RWPE1 (cell line): ENCODE measurements around the gene HSD17B14.
"Not testable (repeated sequence)": the region's sequence is repeated elsewhere in the genome, so short reads cannot be mapped to it uniquely, and the experiment has no call there.

Experiments used
- CTCF ChIA-PET: fragments of 350-600 bp; sonication (Branson Sonifier 250); formaldehyde crosslinking; extraction: SDS; loops from one replicate; lab custom pipeline; 2021; lab: Yijun Ruan, JAX
- POLR2A ChIA-PET: fragments of 400-600 bp; formaldehyde crosslinking; extraction: SDS; loops from one replicate; lab custom pipeline; 2020; ENCODE audit warnings: antibody characterized with exemption; ENCODE audit not compliant: low non-redundant PET; lab: Yijun Ruan, JAX
- DNase-seq: peaks from one replicate; pipeline ENCODE4 v3.0.0; 2012; ENCODE audit warnings: low spot score
- H3K27ac ChIP-seq: fragments of 450-650 bp; 2 replicates; pipeline ENCODE4 v1.5.1; 2017
- CTCF ChIP-seq: fragments of 450-650 bp; conservative IDR thresholded peaks from 2 replicates; pipeline ENCODE4 v1.5.1; 2017; ENCODE audit warnings: low read depth, mild to moderate bottlenecking

The HSD17B14 gene

GRCh38 chr19:48872182-48872883 lies 36.0 kb upstream of the HSD17B14 start, which contains the start of gene PPP1R15A:
Gene PPP1R15A, plus strand, starts transcription at chr19:48872421. Its CDS starts 813 bp downstream, at chr19:48873234.
- CTCF ChIA-PET: interaction anchor here (0.5 to 1.0 kb wide), 4 partner anchors 29 to 800 kb away, joined by 3 to 4 read pairs (median 3); no protein-coding TSS in a partner anchor
- TF ChIP-seq CTCF: no peak
- POLR2A ChIA-PET: interaction anchor here (0.5 to 1.6 kb wide), 7 partner anchors 14 to 125 kb away, joined by 3 to 4 read pairs (median 3); partner anchors contain the start of genes DHDH and GYS1
- peak; percentile 97 for DNase-seq
- H3K27ac ChIP-seq: peak within 1 kb of the TSS; percentile 98

GRCh38 chr19:48871471-48872181 lies 35.3 kb upstream of the HSD17B14 start:
- CTCF ChIA-PET: interaction anchor here (0.5 to 0.6 kb wide), 3 partner anchors 28 to 801 kb away, joined by 3 to 4 read pairs (median 3); no protein-coding TSS in a partner anchor
- peak overlapping the region; percentile 98 for H3K27ac ChIP-seq
- POLR2A ChIA-PET: interaction anchor here (0.5 to 1.6 kb wide), 6 partner anchors 13 to 124 kb away, joined by 3 to 4 read pairs (median 3); partner anchors contain the start of gene DHDH

GRCh38 chr19:48870048-48870447 lies 33.8 kb upstream of the HSD17B14 start:
- ChIA-PET POLR2A (interaction anchor here (0.6 to 0.7 kb wide), 2 partner anchors 8 to 74 kb away, joined by 4 read pairs; no protein-coding TSS in a partner anchor), CTCF (interaction anchor here (0.6 kb wide), 1 partner anchor 73 kb away, joined by 3 read pairs; no protein-coding TSS in a partner anchor)
- TF ChIP-seq CTCF: no peak
- DNase-seq: no peak
- H3K27ac ChIP-seq: peak overlapping the region; percentile 98

More at GRCh38 chr19:48871471-48872181, 35.3 kb upstream of the HSD17B14 start:
- not testable (repeated sequence) for DNase-seq

- ChIA-PET CTCF (interaction anchor here (1.0 kb wide), 1 partner anchor 26 kb away, joined by 3 read pairs; no protein-coding TSS in a partner anchor), POLR2A (interaction anchor here (0.6 kb wide), 1 partner anchor 11 kb away, joined by 3 read pairs; no protein-coding TSS in a partner anchor)
- no peak for TF ChIP-seq CTCF
- DNase-seq: no peak
- H3K27ac ChIP-seq: peak within 1 kb of the TSS; percentile 98
Measured at GRCh38 chr19:48868114-48868886, 32.0 kb upstream of the HSD17B14 start, which contains the start of gene PLEKHA4. Gene PLEKHA4, minus strand, starts transcription at chr19:48868617. Its CDS starts 997 bp downstream, at chr19:48867620.

- H3K27ac ChIP-seq: peak overlapping the region; percentile 98
Measured at GRCh38 chr19:48867746-48868113, 31.4 kb upstream of the HSD17B14 start.

More at GRCh38 chr19:48867746-48868113, 31.4 kb upstream of the HSD17B14 start:
- CTCF ChIA-PET: no interaction called here
- no peak for DNase-seq
- POLR2A ChIA-PET: interaction anchor here (0.6 kb wide), 1 partner anchor 11 kb away, joined by 3 read pairs; no protein-coding TSS in a partner anchor
- no peak for TF ChIP-seq CTCF
